OCI-LY7 (cell line): ENCODE data around the gene ANKRD27. TPM values are rescaled to one million over a fixed set of nuclear protein-coding genes. Genes with fewer than 3 reads are reported as not detected.
"Not testable (repeated sequence)": the region's sequence is repeated elsewhere in the genome, so short reads cannot be mapped to it uniquely, and the experiment has no call there.

Experiments used
- BruUV-seq: library from RNA; stranded (reverse); fragments of 400-500 nt; replicated peaks from 2 replicates; lab custom pipeline; 2021; lab: Mats Ljungman, UMichigan
- CTCF ChIA-PET: fragments of 300-600 bp; sonication (Branson Sonifier 250); formaldehyde crosslinking; loops from one replicate; lab custom pipeline; 2022; ENCODE audit warnings: antibody characterized with exemption; ENCODE audit not compliant: unreplicated experiment; lab: Charles Lee
- POLR2A ChIA-PET: fragments of 300-600 bp; sonication (Branson Sonifier 250); formaldehyde crosslinking; loops from one replicate; lab custom pipeline; 2022; ENCODE audit warnings: antibody characterized with exemption; lab: Charles Lee
- DNase-seq: peaks from one replicate; pipeline ENCODE4 v3.0.0-alpha.2; 2015; ENCODE audit warnings: low spot score
- H2AFZ ChIP-seq: fragments of 200-600 bp; sonication (generic), shearing (Covaris generic); 2 replicates; pipeline ENCODE4 v1.6.1; 2014; ENCODE audit warnings: mild to moderate bottlenecking, antibody characterized with exemption, low read length, moderate library complexity
- H3K27ac ChIP-seq: fragments of 200-600 bp; sonication (generic); 2 replicates; pipeline ENCODE4 v1.5.1; 2014; ENCODE audit warnings: mixed run types, low read depth, mild to moderate bottlenecking, moderate library complexity, low read length, inconsistent platforms; ENCODE audit not compliant: poor library complexity, severe bottlenecking
- H3K36me3 ChIP-seq: fragments of 200-600 bp; sonication (generic); 2 replicates; pipeline ENCODE4 v1.6.1; 2014; ENCODE audit warnings: mild to moderate bottlenecking, antibody characterized with exemption, low read length, moderate library complexity, mixed read lengths; ENCODE audit not compliant: insufficient read depth
- H3K4me1 ChIP-seq: fragments of 200-600 bp; sonication (generic); 2 replicates; pipeline ENCODE4 v1.5.1; 2014; ENCODE audit warnings: mild to moderate bottlenecking, low read length; ENCODE audit not compliant: insufficient read depth, poor library complexity, severe bottlenecking
- H3K4me2 ChIP-seq: fragments of 200-600 bp; sonication (generic); 2 replicates; pipeline ENCODE4 v1.6.1; 2014; ENCODE audit warnings: mild to moderate bottlenecking, low read length
- H3K4me3 ChIP-seq: fragments of 200-600 bp; sonication (generic); 2 replicates; pipeline ENCODE4 v1.5.1; 2014; ENCODE audit warnings: mild to moderate bottlenecking, low read depth, low read length; ENCODE audit not compliant: poor library complexity, severe bottlenecking
- H3K79me2 ChIP-seq: fragments of 200-600 bp; sonication (generic); 2 replicates; pipeline ENCODE4 v1.6.1; 2016; ENCODE audit warnings: low read depth, mild to moderate bottlenecking, low read length, moderate library complexity, mixed read lengths; ENCODE audit not compliant: insufficient read depth
- H3K9me2 ChIP-seq: fragments of 200-600 bp; sonication (generic); 2 replicates; pipeline ENCODE4 v1.6.1; 2016; ENCODE audit warnings: mild to moderate bottlenecking, low read length, mixed read lengths; ENCODE audit not compliant: insufficient read depth
- H3K9me3 ChIP-seq: fragments of 200-600 bp; sonication (generic); 2 replicates; pipeline ENCODE4 v1.6.1; 2014; ENCODE audit warnings: mild to moderate bottlenecking, mixed run types, low read length, mixed read lengths
- H4K20me1 ChIP-seq: fragments of 200-600 bp; sonication (generic); 2 replicates; pipeline ENCODE4 v1.6.1; 2014; ENCODE audit warnings: mild to moderate bottlenecking, antibody characterized with exemption, low read length, moderate library complexity, mixed read lengths; ENCODE audit not compliant: insufficient read depth
- EZH2phosphoT487 ChIP-seq: fragments of 200-600 bp; sonication (generic); IDR thresholded peaks from 2 replicates; pipeline ENCODE4 v1.6.1; 2018; ENCODE audit warnings: low read depth, borderline replicate concordance, mild to moderate bottlenecking, mixed run types, antibody characterized with exemption, low read length, moderate library complexity, mixed read lengths
- intact Hi-C: fragments of 100-400 bp; cut with micrococcal nuclease; formaldehyde crosslinking; loops from one replicate; pipeline ENCODE4 v1.10.0; 2022; ENCODE audit not compliant: unreplicated experiment
- total RNA-seq, 2 experiments: library from RNA; depleted of rRNA in 1 of 2; stranded (reverse); fragments of >200 nt in 1 of 2; shearing (Covaris generic) in 1 of 2; gene quantifications; 2 replicates each; pipeline ENCODE4 v1.2.3, GENCODE V29; 2014 to 2022
- TF ChIP-seq, protein P1 (sequence below): fragments of 200-600 bp; sonication (generic); conservative IDR thresholded peaks from 2 replicates; pipeline ENCODE4 v1.5.1; 2014; ENCODE audit warnings: mild to moderate bottlenecking, antibody characterized with exemption, low read length, moderate library complexity, mixed read lengths

ANKRD27 gene
- total RNA-seq, 2 experiments from 2014 or later = 43.0 to 58.5 TPM

GRCh38 chr19:32717496-32717895 lies 42.5 kb upstream of the ANKRD27 start:
- no peak overlapping the region for H3K4me2 ChIP-seq
- no TSS peak for BruUV-seq
- no peaks in the 10 kb centered on the region for H3K36me3 ChIP-seq
- no peaks in the 10 kb centered on the region for H4K20me1 ChIP-seq
- POLR2A ChIA-PET = no interaction called here
- H3K4me3 ChIP-seq = no peak overlapping the region
- H3K4me1 ChIP-seq = no peaks in the 10 kb centered on the region
- H3K27ac ChIP-seq = no peak overlapping the region
- no peaks in the 10 kb centered on the region for H3K9me2 ChIP-seq
- CTCF ChIA-PET = no interaction called here
- intact Hi-C loops = no loop called here
- H3K79me2 ChIP-seq = no peaks in the 10 kb centered on the region
- no peaks in the 10 kb centered on the region for H3K9me3 ChIP-seq
- H2AFZ ChIP-seq = no peak overlapping the region
- no peak for TF ChIP-seq EZH2phosphoT487
- DNase-seq = no peak

DNA sequence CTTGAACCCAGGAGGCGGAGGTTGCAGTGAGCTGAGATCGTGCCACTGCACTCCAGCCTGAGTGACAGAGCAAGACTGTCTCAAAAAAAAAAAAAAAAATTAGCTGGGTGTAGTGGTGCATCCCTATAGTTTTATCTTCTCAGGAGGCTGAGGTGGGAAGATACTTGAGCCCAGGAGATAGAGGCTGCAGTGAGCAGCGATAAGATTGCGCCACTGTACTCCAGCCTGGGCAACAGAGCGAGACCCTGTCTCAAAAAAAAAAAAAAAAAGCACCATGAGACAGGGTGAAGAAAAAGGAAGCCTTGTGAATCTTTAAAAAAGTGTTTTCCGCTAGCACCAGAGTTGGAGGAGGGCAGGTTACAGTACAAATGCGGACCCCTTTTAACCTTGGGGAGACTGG lies 41.2 kb upstream of the ANKRD27 start:
- H4K20me1 ChIP-seq, H3K4me3 ChIP-seq, H3K9me3 ChIP-seq, H3K4me1 ChIP-seq, DNase-seq, CTCF ChIA-PET, H3K9me2 ChIP-seq, H2AFZ ChIP-seq, POLR2A ChIA-PET, H3K79me2 ChIP-seq, H3K4me2 ChIP-seq, H3K36me3 ChIP-seq, BruUV-seq, intact Hi-C loops, H3K27ac ChIP-seq: not testable (repeated sequence)

DNA sequence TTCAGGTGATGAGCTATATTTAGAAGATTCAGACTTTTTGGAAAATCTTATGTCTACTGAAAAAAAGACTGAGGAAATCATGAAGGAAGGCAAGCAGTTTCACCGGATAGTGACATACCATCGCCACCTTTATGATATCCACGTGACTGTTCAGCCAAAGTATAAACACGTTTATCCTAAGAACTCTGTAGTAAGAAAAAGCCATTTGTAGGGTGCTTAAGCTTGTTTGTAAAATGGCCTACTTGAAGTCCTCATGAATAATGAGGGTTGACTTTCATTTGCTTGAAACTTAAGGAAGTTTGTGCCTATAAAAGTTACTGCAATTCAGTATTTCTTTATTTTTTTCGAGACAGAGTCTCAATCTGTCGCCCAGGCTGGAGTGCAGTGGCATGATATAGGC lies 36.8 kb upstream of the ANKRD27 start:
- Histone ChIP-seq H3K4me1 (no peaks in the 10 kb centered on the region), H3K4me3 (no peak overlapping the region), H3K79me2 (no peaks in the 10 kb centered on the region), H3K9me3 (no peaks in the 10 kb centered on the region), H3K27ac (no peak overlapping the region), H2AFZ (no peak overlapping the region), H4K20me1 (no peaks in the 10 kb centered on the region), H3K4me2 (no peak overlapping the region), H3K9me2 (no peaks in the 10 kb centered on the region), H3K36me3 (peaks cover 19% of the 10 kb centered on the region)
- BruUV-seq = no TSS peak
- intact Hi-C loops = no loop called here
- no peak for TF ChIP-seq EZH2phosphoT487
- TF ChIP-seq, protein P1, sequence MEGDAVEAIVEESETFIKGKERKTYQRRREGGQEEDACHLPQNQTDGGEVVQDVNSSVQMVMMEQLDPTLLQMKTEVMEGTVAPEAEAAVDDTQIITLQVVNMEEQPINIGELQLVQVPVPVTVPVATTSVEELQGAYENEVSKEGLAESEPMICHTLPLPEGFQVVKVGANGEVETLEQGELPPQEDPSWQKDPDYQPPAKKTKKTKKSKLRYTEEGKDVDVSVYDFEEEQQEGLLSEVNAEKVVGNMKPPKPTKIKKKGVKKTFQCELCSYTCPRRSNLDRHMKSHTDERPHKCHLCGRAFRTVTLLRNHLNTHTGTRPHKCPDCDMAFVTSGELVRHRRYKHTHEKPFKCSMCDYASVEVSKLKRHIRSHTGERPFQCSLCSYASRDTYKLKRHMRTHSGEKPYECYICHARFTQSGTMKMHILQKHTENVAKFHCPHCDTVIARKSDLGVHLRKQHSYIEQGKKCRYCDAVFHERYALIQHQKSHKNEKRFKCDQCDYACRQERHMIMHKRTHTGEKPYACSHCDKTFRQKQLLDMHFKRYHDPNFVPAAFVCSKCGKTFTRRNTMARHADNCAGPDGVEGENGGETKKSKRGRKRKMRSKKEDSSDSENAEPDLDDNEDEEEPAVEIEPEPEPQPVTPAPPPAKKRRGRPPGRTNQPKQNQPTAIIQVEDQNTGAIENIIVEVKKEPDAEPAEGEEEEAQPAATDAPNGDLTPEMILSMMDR = no peak
- no peak for DNase-seq
- ChIA-PET POLR2A (interaction anchor here (0.8 to 1.1 kb wide), 2 partner anchors 11 to 20 kb away, joined by 4 to 6 read pairs; partner anchors contain the start of gene NUDT19), CTCF (no interaction called here)

DNA sequence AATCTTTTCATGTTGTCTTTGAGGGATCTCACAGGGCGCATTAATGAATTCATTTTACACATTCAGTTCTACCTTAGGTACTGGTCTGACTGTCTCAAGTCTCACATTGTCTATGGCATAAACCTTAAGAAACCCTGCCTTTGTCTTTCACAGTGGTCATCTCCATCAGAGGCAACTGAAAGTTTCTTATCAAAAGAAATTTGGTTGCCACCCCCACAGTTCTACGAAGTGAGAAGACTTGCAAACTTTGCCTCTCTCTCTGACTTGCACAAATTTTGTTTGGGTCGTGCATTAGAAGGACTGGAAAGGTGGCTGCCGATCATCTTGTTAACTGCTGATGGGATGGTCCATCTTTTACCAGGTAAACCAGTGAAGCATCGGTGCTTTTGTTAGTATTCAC lies 34.1 kb upstream of the ANKRD27 start:
- peaks cover 44% of the 10 kb centered on the region for H3K36me3 ChIP-seq
- CTCF ChIA-PET = no interaction called here
- no peak overlapping the region for H2AFZ ChIP-seq
- TF ChIP-seq, protein P1 = no peak
- no peak for TF ChIP-seq EZH2phosphoT487
- 0 out of 2 replicates have a peak, but pooled peaks cover under 1% of the 10 kb centered on the region for H3K79me2 ChIP-seq
- H3K4me3 ChIP-seq = no peak overlapping the region
- peaks cover 10% of the 10 kb centered on the region; the same call in 1 of the 2 replicates for H3K9me3 ChIP-seq
- no peak overlapping the region for H3K4me2 ChIP-seq
- intact Hi-C loops = no loop called here
- no peaks in the 10 kb centered on the region for H3K9me2 ChIP-seq
- no TSS peak for BruUV-seq
- no peak for DNase-seq
- H4K20me1 ChIP-seq = no peaks in the 10 kb centered on the region
- POLR2A ChIA-PET = interaction anchor here (0.6 to 1.2 kb wide), 2 partner anchors 14 to 24 kb away, joined by 3 read pairs; no protein-coding TSS in a partner anchor
- H3K4me1 ChIP-seq = no peaks in the 10 kb centered on the region
- H3K27ac ChIP-seq = no peak overlapping the region
